AG09309 (cell line): ENCODE results near the gene FKRP.
"Not testable (repeated sequence)": the region's sequence is repeated elsewhere in the genome, so short reads cannot be mapped to it uniquely, and the experiment has no call there.

Source experiments
- DNase-seq: peaks from one replicate; pipeline ENCODE4 v3.0.0-alpha.2; 2010; ENCODE audit warnings: low read depth
- H3K4me3 ChIP-seq: 2 replicates; pipeline ENCODE4 v1.5.1; 2011; ENCODE audit warnings: mild to moderate bottlenecking, low read depth, low read length, moderate library complexity; ENCODE audit not compliant: control insufficient read depth
- CTCF ChIP-seq: IDR thresholded peaks from 2 replicates; pipeline ENCODE4 v1.5.1; 2011; ENCODE audit warnings: mild to moderate bottlenecking, low read depth, low read length, inconsistent platforms; ENCODE audit not compliant: insufficient read depth, control insufficient read depth; ENCODE audit errors: missing control alignments

The FKRP gene

GRCh38 chr19:46756544-46756888 lies 10.7 kb downstream of the FKRP start:
- no peak overlapping the region for H3K4me3 ChIP-seq
- no peak for TF ChIP-seq CTCF
- DNase-seq: no peak

GRCh38 chr19:46759206-46759605 lies 13.3 kb downstream of the FKRP start:
- TF ChIP-seq CTCF: no peak
- no peak for DNase-seq
- H3K4me3 ChIP-seq: no peak overlapping the region

GRCh38 chr19:46759817-46760333 lies 14.0 kb downstream of the FKRP start:
- peak; percentile 99 for DNase-seq
- no peak overlapping the region for H3K4me3 ChIP-seq
- no peak for TF ChIP-seq CTCF

- no peak for DNase-seq
- no peak overlapping the region for H3K4me3 ChIP-seq
- TF ChIP-seq CTCF: no peak
These were observed 14.5 kb downstream of the FKRP start for GRCh38 chr19:46760363-46760762.

- not testable (repeated sequence) for H3K4me3 ChIP-seq, DNase-seq
These were observed 15.0 kb downstream of the FKRP start for GRCh38 chr19:46760897-46761296.

GRCh38 chr19:46761418-46761831 lies 15.6 kb downstream of the FKRP start:
- TF ChIP-seq CTCF: no peak
- no peak for DNase-seq
- no peak overlapping the region for H3K4me3 ChIP-seq

- TF ChIP-seq CTCF: no peak
- DNase-seq: no peak
- H3K4me3 ChIP-seq: no peak overlapping the region
These were observed 16.5 kb downstream of the FKRP start for GRCh38 chr19:46762245-46762890.
